ENCODE measurements around the gene KCNJ18. TPM values are rescaled to one million over a fixed set of nuclear protein-coding genes. Genes with fewer than 3 reads are reported as not detected.
"Not testable (repeated sequence)": the region's sequence is repeated elsewhere in the genome, so short reads cannot be mapped to it uniquely, and the experiment has no call there.

KCNJ18 gene
- total RNA-seq, 1 experiment from 2014 or later, result not detected

DNA sequence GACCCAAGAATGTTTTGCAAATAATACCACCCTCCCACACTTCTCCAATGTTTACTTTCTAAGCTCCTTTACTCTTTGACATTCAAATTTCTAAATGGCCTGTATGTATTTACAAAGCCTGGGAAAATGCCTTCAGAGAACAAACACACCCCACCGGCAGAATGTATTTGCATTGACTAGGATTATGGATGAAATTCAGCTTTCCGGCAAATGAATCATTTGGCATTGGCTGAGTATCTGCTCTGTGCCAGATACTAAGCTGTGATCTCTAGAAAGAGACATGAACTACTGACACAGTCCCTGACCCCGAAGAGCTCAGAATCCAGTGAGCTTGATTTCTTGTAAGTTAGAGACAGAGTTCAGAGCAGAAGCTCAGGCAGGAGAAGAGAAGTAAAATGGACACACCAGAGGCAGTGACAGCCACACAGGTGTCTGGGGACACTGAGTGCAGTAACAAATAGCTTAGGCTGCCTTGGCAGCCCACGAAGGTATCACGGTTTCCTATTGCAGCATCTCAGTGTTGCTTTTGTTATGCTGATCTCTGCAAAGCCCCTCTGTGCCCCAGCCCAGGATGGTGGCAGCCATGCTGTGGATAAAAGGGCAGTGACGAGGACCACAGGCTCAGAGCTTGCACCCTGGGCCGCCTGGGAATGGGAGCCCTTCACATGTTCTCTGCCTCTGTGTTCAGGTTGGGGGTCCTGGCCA is 24.8 kb upstream of the KCNJ18 start:
- DNase-seq; H3K36me3 ChIP-seq (ENCODE audit: control insufficient read depth, insufficient read depth, low read length); H3K9me3 ChIP-seq; H3K4me1 Mint-ChIP-seq (ENCODE audit: low read depth, unreplicated experiment); H3K27me3 ChIP-seq (replicated peaks; ENCODE audit: control insufficient read depth, insufficient read depth, low read length); H3K36me3 Mint-ChIP-seq (ENCODE audit: insufficient read depth, unreplicated experiment); H3K4me1 ChIP-seq; H3K27ac Mint-ChIP-seq (ENCODE audit: unreplicated experiment); CTCF ChIA-PET; H3K27me3 Mint-ChIP-seq (ENCODE audit: insufficient read depth, unreplicated experiment); H3K4me3 ChIP-seq (ENCODE audit: low read depth, low read length); POLR2A ChIA-PET; H3K4me3 Mint-ChIP-seq (ENCODE audit: unreplicated experiment); intact Hi-C loops (cut with micrococcal nuclease; ENCODE audit: unreplicated experiment); BruUV-seq (replicated peaks): not testable (repeated sequence)
- peaks cover 13% of the 10 kb centered on the region for H3K9me3 Mint-ChIP-seq (ENCODE audit: unreplicated experiment)

- CTCF ChIA-PET; H3K4me1 ChIP-seq; DNase-seq; intact Hi-C loops (cut with micrococcal nuclease; ENCODE audit: unreplicated experiment); H3K36me3 ChIP-seq (ENCODE audit: control insufficient read depth, insufficient read depth, low read length); BruUV-seq (replicated peaks); H3K4me3 ChIP-seq (ENCODE audit: low read depth, low read length); H3K4me3 Mint-ChIP-seq (ENCODE audit: unreplicated experiment); H3K4me1 Mint-ChIP-seq (ENCODE audit: low read depth, unreplicated experiment); H3K27me3 ChIP-seq (replicated peaks; ENCODE audit: control insufficient read depth, insufficient read depth, low read length); H3K27ac Mint-ChIP-seq (ENCODE audit: unreplicated experiment); H3K36me3 Mint-ChIP-seq (ENCODE audit: insufficient read depth, unreplicated experiment); H3K27me3 Mint-ChIP-seq (ENCODE audit: insufficient read depth, unreplicated experiment); POLR2A ChIA-PET; H3K9me3 ChIP-seq: not testable (repeated sequence)
- peaks cover 13% of the 10 kb centered on the region for H3K9me3 Mint-ChIP-seq (ENCODE audit: unreplicated experiment)
Observed at GRCh38 chr17:21668118-21668488, 24.2 kb upstream of the KCNJ18 start.

- H3K4me1 Mint-ChIP-seq (ENCODE audit: low read depth, unreplicated experiment); H3K4me3 ChIP-seq (ENCODE audit: low read depth, low read length); H3K4me1 ChIP-seq; CTCF ChIA-PET; H3K36me3 ChIP-seq (ENCODE audit: control insufficient read depth, insufficient read depth, low read length); POLR2A ChIA-PET; BruUV-seq (replicated peaks); H3K36me3 Mint-ChIP-seq (ENCODE audit: insufficient read depth, unreplicated experiment); H3K9me3 ChIP-seq; H3K9me3 Mint-ChIP-seq (ENCODE audit: unreplicated experiment); H3K27me3 Mint-ChIP-seq (ENCODE audit: insufficient read depth, unreplicated experiment); intact Hi-C loops (cut with micrococcal nuclease; ENCODE audit: unreplicated experiment); H3K4me3 Mint-ChIP-seq (ENCODE audit: unreplicated experiment); H3K27ac Mint-ChIP-seq (ENCODE audit: unreplicated experiment); H3K27me3 ChIP-seq (replicated peaks; ENCODE audit: control insufficient read depth, insufficient read depth, low read length); DNase-seq: not testable (repeated sequence)
Observed at GRCh38 chr17:21668746-21669508, 23.4 kb upstream of the KCNJ18 start.

DNA sequence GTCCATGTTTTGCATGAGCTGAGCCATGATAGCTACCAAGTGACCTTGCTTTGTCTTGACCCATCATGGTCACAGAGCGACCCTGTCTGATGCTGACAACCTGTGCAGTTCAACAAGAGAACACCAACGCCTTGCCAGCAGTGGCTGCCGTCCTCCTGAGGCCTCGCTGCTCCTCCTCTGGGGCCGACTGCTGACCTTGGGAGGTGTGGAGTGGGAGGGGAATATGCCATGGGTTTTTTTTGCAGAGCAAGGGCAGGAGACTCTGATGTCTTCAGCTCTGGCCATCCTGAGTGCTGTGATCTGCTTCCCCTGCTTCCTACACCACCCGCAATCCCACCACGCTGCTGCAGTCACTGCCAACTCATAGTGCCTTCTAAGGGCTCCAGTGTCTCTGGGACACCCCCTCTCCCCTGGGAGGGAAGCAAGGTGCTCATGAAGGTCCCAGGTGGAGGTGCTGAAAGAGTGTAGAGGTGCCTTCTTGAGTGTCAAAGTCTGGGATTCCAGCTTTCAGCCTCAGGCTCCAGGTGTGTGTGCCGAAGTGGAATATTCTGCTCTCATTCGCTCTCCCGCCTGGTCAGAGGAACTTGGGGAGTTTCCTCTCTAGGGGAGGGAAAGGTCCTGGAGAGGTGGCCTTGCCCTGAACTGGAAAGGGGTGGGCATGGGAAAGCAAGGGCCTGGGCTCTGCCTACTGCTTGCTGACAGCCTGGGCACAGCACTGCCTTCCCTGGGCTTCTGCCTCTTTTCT is 22.5 kb upstream of the KCNJ18 start:
- POLR2A ChIA-PET; H3K4me3 Mint-ChIP-seq (ENCODE audit: unreplicated experiment); H3K36me3 ChIP-seq (ENCODE audit: control insufficient read depth, insufficient read depth, low read length); H3K27me3 ChIP-seq (replicated peaks; ENCODE audit: control insufficient read depth, insufficient read depth, low read length); BruUV-seq (replicated peaks); H3K4me1 ChIP-seq; H3K9me3 Mint-ChIP-seq (ENCODE audit: unreplicated experiment); DNase-seq; CTCF ChIA-PET; H3K36me3 Mint-ChIP-seq (ENCODE audit: insufficient read depth, unreplicated experiment); H3K27ac Mint-ChIP-seq (ENCODE audit: unreplicated experiment); H3K9me3 ChIP-seq; H3K4me1 Mint-ChIP-seq (ENCODE audit: low read depth, unreplicated experiment); H3K4me3 ChIP-seq (ENCODE audit: low read depth, low read length); intact Hi-C loops (cut with micrococcal nuclease; ENCODE audit: unreplicated experiment); H3K27me3 Mint-ChIP-seq (ENCODE audit: insufficient read depth, unreplicated experiment): not testable (repeated sequence)

DNA sequence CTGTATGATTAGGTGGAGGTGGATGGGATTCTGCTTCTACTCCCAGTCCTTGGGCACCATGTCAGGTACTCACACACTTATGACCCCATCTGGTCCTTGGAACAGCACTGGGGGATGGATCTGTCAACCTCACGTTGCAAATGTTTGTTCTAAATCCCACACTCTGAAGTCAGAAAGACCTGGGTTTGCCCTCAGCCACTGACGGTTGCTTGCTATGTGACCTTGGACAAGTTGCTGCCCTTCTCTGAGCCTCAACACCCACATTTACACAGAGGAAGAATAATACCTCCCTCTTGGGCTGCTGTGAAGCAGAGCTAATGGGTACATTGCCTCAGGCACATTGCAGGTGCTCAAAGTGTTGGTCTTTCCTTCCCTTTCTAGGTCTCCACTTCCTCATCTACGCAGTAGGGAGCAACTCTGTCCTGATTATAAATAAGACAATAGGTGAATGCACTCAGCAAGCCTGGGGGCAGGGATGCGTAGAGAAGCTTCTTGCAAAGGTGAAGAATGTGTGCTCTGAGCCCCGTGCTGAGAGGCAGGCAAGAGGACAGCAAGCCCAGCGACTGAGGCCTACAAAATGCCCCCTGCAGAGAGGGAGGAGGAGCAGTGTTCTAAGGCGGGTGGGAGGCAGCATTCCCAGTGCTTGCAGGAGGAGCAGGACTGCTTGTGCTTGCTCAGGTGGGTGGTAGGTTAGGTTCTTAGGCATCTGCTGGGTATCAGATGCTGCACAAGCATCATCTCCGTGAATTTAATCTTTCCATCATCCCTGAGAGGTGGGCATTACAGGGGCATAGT is 21.8 kb upstream of the KCNJ18 start:
- H3K27me3 Mint-ChIP-seq (ENCODE audit: insufficient read depth, unreplicated experiment); H3K36me3 ChIP-seq (ENCODE audit: control insufficient read depth, insufficient read depth, low read length); H3K4me1 ChIP-seq; POLR2A ChIA-PET; H3K9me3 ChIP-seq; intact Hi-C loops (cut with micrococcal nuclease; ENCODE audit: unreplicated experiment); BruUV-seq (replicated peaks); H3K27me3 ChIP-seq (replicated peaks; ENCODE audit: control insufficient read depth, insufficient read depth, low read length); CTCF ChIA-PET; H3K27ac Mint-ChIP-seq (ENCODE audit: unreplicated experiment); H3K4me1 Mint-ChIP-seq (ENCODE audit: low read depth, unreplicated experiment); H3K9me3 Mint-ChIP-seq (ENCODE audit: unreplicated experiment); H3K4me3 ChIP-seq (ENCODE audit: low read depth, low read length); DNase-seq; H3K36me3 Mint-ChIP-seq (ENCODE audit: insufficient read depth, unreplicated experiment); H3K4me3 Mint-ChIP-seq (ENCODE audit: unreplicated experiment): not testable (repeated sequence)

GRCh38 chr17:21671437-21671836 is 20.9 kb upstream of the KCNJ18 start:
- H3K9me3 Mint-ChIP-seq (ENCODE audit: unreplicated experiment); H3K9me3 ChIP-seq; DNase-seq; intact Hi-C loops (cut with micrococcal nuclease; ENCODE audit: unreplicated experiment); H3K4me1 Mint-ChIP-seq (ENCODE audit: low read depth, unreplicated experiment); H3K27ac Mint-ChIP-seq (ENCODE audit: unreplicated experiment); H3K27me3 ChIP-seq (replicated peaks; ENCODE audit: control insufficient read depth, insufficient read depth, low read length); H3K4me3 ChIP-seq (ENCODE audit: low read depth, low read length); BruUV-seq (replicated peaks); H3K36me3 ChIP-seq (ENCODE audit: control insufficient read depth, insufficient read depth, low read length); H3K4me3 Mint-ChIP-seq (ENCODE audit: unreplicated experiment); H3K36me3 Mint-ChIP-seq (ENCODE audit: insufficient read depth, unreplicated experiment); H3K4me1 ChIP-seq; POLR2A ChIA-PET; CTCF ChIA-PET: not testable (repeated sequence)
- H3K27me3 Mint-ChIP-seq (ENCODE audit: insufficient read depth, unreplicated experiment), result peaks cover 14% of the 10 kb centered on the region
